Measurements from ENCODE around the gene PAX2. TPM values are rescaled to one million over a fixed set of nuclear protein-coding genes. Genes with fewer than 3 reads are reported as not detected.
A peak's percentile ranks its signal among the peaks of the same experiment; 100 is the strongest.

The PAX2 gene
- under 1 TPM; 0.93 to 0.99 TPM for total RNA-seq
- polyA plus RNA-seq (2013, experiment 1 of 2), result 3.0 TPM
- polyA plus RNA-seq (2013, experiment 2 of 2), result 3.6 TPM
- long read RNA-seq, experiment 1, result 0 reads
- long read RNA-seq, experiment 2, result 0 reads
- long read RNA-seq, experiment 3, result 0 reads
- long read RNA-seq, experiment 4, result 0 reads

- H3K4me1 ChIP-seq (ENCODE audit: control insufficient read depth, insufficient read depth, low read length), result peaks cover 13% of the 10 kb centered on the region
- no peaks in the 10 kb centered on the region for H3K9me3 Mint-ChIP-seq
- WGBS, 2 experiments (ENCODE audit: insufficient coverage in 1 of 2, insufficient read length in 1 of 2), result 0% methylated on average over 17 to 75 of the region's 75 CpGs
- peak within 1 kb of the TSS; percentile 73 for H3K4me3 ChIP-seq (ENCODE audit: low read length)
- H3K9me3 ChIP-seq (ENCODE audit: control insufficient read depth, low read length), result no peaks in the 10 kb centered on the region
- H3K36me3 ChIP-seq (ENCODE audit: control insufficient read depth, insufficient read depth, low read length), result no peaks in the 10 kb centered on the region
- no peak within 1 kb of the TSS for H3K27ac Mint-ChIP-seq
- H3K27ac ChIP-seq (ENCODE audit: low read depth, low read length), result no peak within 1 kb of the TSS
- DNase-seq, result peak; percentile 96
- peaks cover 96% of the 10 kb centered on the region for H3K27me3 Mint-ChIP-seq (ENCODE audit: insufficient read depth)
- TF ChIP-seq CTCF (conservative IDR thresholded peaks at IDR 0.05), result no peak
- H3K4me1 Mint-ChIP-seq, result peaks cover 31% of the 10 kb centered on the region
- peak within 1 kb of the TSS; percentile 58 for H3K4me3 Mint-ChIP-seq
- H3K36me3 Mint-ChIP-seq (ENCODE audit: low read depth), result no peaks in the 10 kb centered on the region
- H3K9ac ChIP-seq (ENCODE audit: extremely low read depth, low read length, poor library complexity, severe bottlenecking), result no peak within 1 kb of the TSS
- H3K27me3 ChIP-seq (ENCODE audit: control insufficient read depth, insufficient read depth, low read length, poor library complexity, severe bottlenecking), result peaks cover 97% of the 10 kb centered on the region
These were observed at the start of gene PAX2 for GRCh38 chr10:100744987-100745881. Gene PAX2 (plus strand): TSS chr10:100745582. CDS start chr10:100746261, 679 bp downstream.

GRCh38 chr10:100696477-100696901 lies 48.9 kb upstream of the PAX2 start:
- Histone ChIP-seq H3K27ac (ENCODE audit: low read depth, low read length) (no peak overlapping the region), H3K4me3 (ENCODE audit: low read length) (no peak overlapping the region), H3K36me3 (ENCODE audit: control insufficient read depth, insufficient read depth, low read length) (no peaks in the 10 kb centered on the region), H3K4me1 (ENCODE audit: control insufficient read depth, insufficient read depth, low read length) (peaks cover 4% of the 10 kb centered on the region), H3K9ac (ENCODE audit: extremely low read depth, low read length, poor library complexity, severe bottlenecking) (no peak overlapping the region), H3K9me3 (ENCODE audit: control insufficient read depth, low read length) (no peaks in the 10 kb centered on the region), H3K27me3 (ENCODE audit: control insufficient read depth, insufficient read depth, low read length, poor library complexity, severe bottlenecking) (peaks cover 16% of the 10 kb centered on the region)
- no peaks in the 10 kb centered on the region for H3K4me1 Mint-ChIP-seq
- H3K4me3 Mint-ChIP-seq, result no peak overlapping the region
- no peaks in the 10 kb centered on the region for H3K9me3 Mint-ChIP-seq
- WGBS, 2 experiments (ENCODE audit: insufficient coverage in 1 of 2, insufficient read length in 1 of 2), result 84 to 85% methylated on average over 2 of the region's 2 CpGs
- no peak overlapping the region for H3K27ac Mint-ChIP-seq
- peaks cover 63% of the 10 kb centered on the region for H3K27me3 Mint-ChIP-seq (ENCODE audit: insufficient read depth)
- no peak for DNase-seq
- TF ChIP-seq CTCF (conservative IDR thresholded peaks at IDR 0.05), result no peak
- H3K36me3 Mint-ChIP-seq (ENCODE audit: low read depth), result no peaks in the 10 kb centered on the region

- H3K27ac ChIP-seq (ENCODE audit: low read depth, low read length), result no peak overlapping the region
- no peak for TF ChIP-seq CTCF (conservative IDR thresholded peaks at IDR 0.05)
- no peaks in the 10 kb centered on the region for H3K9me3 ChIP-seq (ENCODE audit: control insufficient read depth, low read length)
- H3K4me3 Mint-ChIP-seq, result no peak overlapping the region
- no peak for DNase-seq
- H3K27me3 ChIP-seq (ENCODE audit: control insufficient read depth, insufficient read depth, low read length, poor library complexity, severe bottlenecking), result peaks cover 14% of the 10 kb centered on the region
- H3K36me3 Mint-ChIP-seq (ENCODE audit: low read depth), result no peaks in the 10 kb centered on the region
- no peak overlapping the region for H3K9ac ChIP-seq (ENCODE audit: extremely low read depth, low read length, poor library complexity, severe bottlenecking)
- H3K9me3 Mint-ChIP-seq, result no peaks in the 10 kb centered on the region
- no peak overlapping the region for H3K4me3 ChIP-seq (ENCODE audit: low read length)
- H3K4me1 Mint-ChIP-seq, result no peaks in the 10 kb centered on the region
- WGBS, 2 experiments (ENCODE audit: insufficient coverage in 1 of 2, insufficient read length in 1 of 2), result 75 to 100% methylated on average over 1 of the region's 1 CpG
- H3K4me1 ChIP-seq (ENCODE audit: control insufficient read depth, insufficient read depth, low read length), result peaks cover 4% of the 10 kb centered on the region
- no peak overlapping the region for H3K27ac Mint-ChIP-seq
- H3K27me3 Mint-ChIP-seq (ENCODE audit: insufficient read depth), result peaks cover 58% of the 10 kb centered on the region
- no peaks in the 10 kb centered on the region for H3K36me3 ChIP-seq (ENCODE audit: control insufficient read depth, insufficient read depth, low read length)
These were observed 48.3 kb upstream of the PAX2 start for GRCh38 chr10:100697070-100697469.

All from endodermal cell (in vitro differentiated cells).